DMS153 treated with DMSO at 0.1 percent for 48 hours (cell line): ENCODE measurements around the gene GSTT2.
A peak's percentile ranks its signal among the peaks of the same experiment; 100 is the strongest.
"Not testable (repeated sequence)": the region's sequence is repeated elsewhere in the genome, so short reads cannot be mapped to it uniquely, and the experiment has no call there.

Experiments
- DNase-seq: peaks from one replicate; lab custom pipeline; 2025; ENCODE audit not compliant: unreplicated experiment; lab: John Stamatoyannopoulos, UW

The GSTT2 gene

GRCh38 chr22:23974345-23974744 lies 5.6 kb upstream of the GSTT2 start, which contains the start of gene DDT:
TSS of gene DDT (minus strand) at chr22:23974441. CDS start at chr22:23974414, 27 bp downstream.
- DNase-seq: not testable (repeated sequence)

GRCh38 chr22:23974836-23975352 lies 5.0 kb upstream of the GSTT2 start:
- DNase-seq: not testable (repeated sequence)

- DNase-seq: not testable (repeated sequence)
These were observed 2.6 kb upstream of the GSTT2 start for GRCh38 chr22:23977304-23977703.

GRCh38 chr22:23980567-23980966 lies 633 bp downstream of the GSTT2 start:
- DNase-seq: not testable (repeated sequence)

GRCh38 chr22:23984430-23984829 lies 4.5 kb downstream of the GSTT2 start:
- peak; percentile 20 for DNase-seq

GRCh38 chr22:23986089-23986488 lies 6.2 kb downstream of the GSTT2 start:
- not testable (repeated sequence) for DNase-seq

GRCh38 chr22:23986538-23987178 lies 6.7 kb downstream of the GSTT2 start:
- DNase-seq: not testable (repeated sequence)

GRCh38 chr22:23989583-23990244 lies 9.8 kb downstream of the GSTT2 start:
- DNase-seq: not testable (repeated sequence)

GRCh38 chr22:23993080-23993479 lies 13.1 kb downstream of the GSTT2 start:
- not testable (repeated sequence) for DNase-seq

- not testable (repeated sequence) for DNase-seq
These were observed 13.7 kb downstream of the GSTT2 start for GRCh38 chr22:23993581-23994177.

GRCh38 chr22:23997092-23997491 lies 17.2 kb downstream of the GSTT2 start:
- DNase-seq: no peak

- not testable (repeated sequence) for DNase-seq
These were observed 19.8 kb downstream of the GSTT2 start for GRCh38 chr22:23999779-24000178.

- no peak for DNase-seq
These were observed 21.4 kb downstream of the GSTT2 start for GRCh38 chr22:24001314-24001713.

- no peak for DNase-seq
These were observed 22.3 kb downstream of the GSTT2 start for GRCh38 chr22:24002272-24002671.

GRCh38 chr22:24002851-24003250 lies 22.9 kb downstream of the GSTT2 start:
- DNase-seq: no peak

GRCh38 chr22:24003887-24004286 lies 24.0 kb downstream of the GSTT2 start:
- DNase-seq: no peak

- DNase-seq: no peak
These were observed 25.3 kb downstream of the GSTT2 start, which contains the start of gene GSTT4 for GRCh38 chr22:24005201-24005600. TSS of gene GSTT4 (minus strand) at chr22:24005453. CDS start at chr22:24005356, 97 bp downstream.

- DNase-seq: no peak
These were observed 26.4 kb downstream of the GSTT2 start for GRCh38 chr22:24006207-24006913.

- DNase-seq: no peak
These were observed 26.9 kb downstream of the GSTT2 start for GRCh38 chr22:24006914-24007214.

- DNase-seq: no peak
These were observed 27.5 kb downstream of the GSTT2 start for GRCh38 chr22:24007253-24008021.

- DNase-seq: no peak
These were observed 28.0 kb downstream of the GSTT2 start for GRCh38 chr22:24008022-24008283.
